ENCODE measurements around the gene DYNC2LI1.

Gene DYNC2LI1

DNA sequence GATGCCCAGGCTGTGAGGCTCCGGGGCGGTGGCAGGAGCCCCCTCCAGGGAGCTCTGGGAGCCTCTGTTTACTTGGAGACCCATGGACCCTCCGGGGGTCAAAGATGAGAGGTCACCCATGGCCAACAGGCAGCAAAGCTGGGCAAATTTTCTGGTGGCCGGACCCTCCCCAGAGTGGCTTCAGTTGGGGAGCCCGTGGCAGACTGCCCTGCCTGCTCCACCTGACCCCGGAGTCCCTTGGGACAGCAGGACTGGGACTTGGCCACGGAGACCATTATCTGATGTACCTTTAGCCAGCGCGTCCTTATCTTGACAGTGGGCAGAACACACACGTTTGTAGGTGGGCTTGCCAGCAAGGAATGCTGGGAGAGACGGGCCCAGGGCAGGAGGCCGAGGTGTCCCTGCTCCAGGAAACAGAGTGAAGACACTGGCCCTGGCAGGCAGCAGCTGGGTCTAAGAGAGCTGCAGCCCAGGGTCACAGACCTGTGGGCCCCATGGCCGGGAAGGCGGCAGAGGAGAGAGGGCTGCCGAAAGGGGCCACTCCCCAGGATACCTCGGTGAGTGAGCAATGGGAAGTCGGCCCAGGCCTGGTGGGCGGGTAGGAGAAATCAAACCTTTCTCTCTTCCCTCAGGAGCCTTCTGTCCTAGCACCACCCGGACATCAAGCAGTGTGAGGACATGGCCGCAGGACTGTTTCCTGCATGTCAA, 64.9 kb downstream of the DYNC2LI1 start, which contains the start of the genes ABCG5 and ABCG8:
TSS of gene ABCG5 (minus strand) at position 280 of the 708 bp plus-strand sequence. CDS start at position 120, 160 bp downstream.
TSS of gene ABCG8 (plus strand) at position 412 of the 708 bp plus-strand sequence. CDS start at position 495, 83 bp downstream.
- peak within 1 kb of the TSS; percentile 42 for H3K27ac Mint-ChIP-seq
- no peaks in the 10 kb centered on the region for H3K36me3 Mint-ChIP-seq
- no peaks in the 10 kb centered on the region for H3K9me3 Mint-ChIP-seq
- no peak within 1 kb of the TSS for H3K4me3 Mint-ChIP-seq
- CTCF ChIA-PET = no interaction called here
- H3K4me1 Mint-ChIP-seq = no peaks in the 10 kb centered on the region
- peaks cover 13% of the 10 kb centered on the region for H3K27me3 Mint-ChIP-seq
- DNase-seq = no peak

DNA sequence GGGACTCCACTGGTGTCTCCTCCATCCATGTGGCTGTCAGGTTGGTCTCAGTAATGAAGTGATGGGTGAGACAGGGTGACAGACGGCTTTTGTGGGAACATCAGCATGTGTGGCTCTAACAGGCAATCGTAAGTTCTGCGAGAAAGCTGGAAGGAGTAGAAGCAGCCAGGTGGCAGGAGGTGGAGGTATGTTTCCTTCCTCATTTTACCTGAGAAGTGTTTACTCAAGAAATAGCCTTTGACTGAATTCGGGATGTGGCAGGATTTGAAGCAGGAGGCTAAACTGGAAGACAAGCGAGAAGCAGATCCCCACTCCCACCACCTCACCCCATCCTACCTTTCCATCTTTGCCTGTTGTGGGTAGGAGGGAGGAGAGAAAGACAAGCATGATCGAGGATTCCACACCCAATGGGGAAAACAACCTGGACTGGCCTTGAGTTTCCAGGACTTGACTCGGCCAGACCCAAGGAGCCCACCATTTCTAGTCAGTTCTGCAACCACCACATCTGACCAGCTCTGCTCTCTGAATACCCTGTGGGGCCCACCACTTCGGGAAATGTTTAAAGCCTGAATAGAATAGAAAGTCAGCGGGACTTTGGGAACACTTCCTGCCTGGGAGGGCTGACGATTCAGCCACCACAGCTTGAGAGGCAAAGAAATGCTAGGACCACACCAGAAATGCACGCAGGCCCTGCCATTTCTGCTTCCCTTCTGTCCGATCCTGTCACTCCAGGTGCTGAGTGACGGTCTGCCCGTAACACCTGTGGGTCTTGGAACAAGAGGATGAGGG, 66.1 kb downstream of the DYNC2LI1 start:
- Mint-ChIP-seq H3K4me1 (no peaks in the 10 kb centered on the region), H3K27me3 (peaks cover 20% of the 10 kb centered on the region)
- DNase-seq = no peak

DNA sequence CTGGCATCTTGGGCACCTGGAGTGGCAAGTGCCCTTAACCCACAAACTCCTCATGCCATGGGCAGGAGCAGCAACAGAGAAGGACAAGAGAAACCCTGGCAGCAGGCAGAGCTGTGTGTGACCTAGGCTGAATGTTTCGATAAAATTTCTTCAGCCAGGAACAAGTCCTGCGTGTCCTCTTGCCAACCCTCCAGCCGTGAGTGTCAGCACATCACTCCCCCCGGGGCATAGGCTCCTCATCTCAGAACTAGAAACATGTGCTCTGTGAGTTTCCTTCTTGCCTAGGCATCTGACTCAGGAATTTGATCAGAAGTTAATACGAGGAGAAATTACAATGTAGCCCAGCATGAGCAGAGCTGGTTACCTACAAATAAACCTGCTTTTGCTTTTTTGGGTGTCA, 67.1 kb downstream of the DYNC2LI1 start:
- Mint-ChIP-seq H3K4me3 (no peak overlapping the region), H3K27ac (no peak overlapping the region), H3K4me1 (no peaks in the 10 kb centered on the region), H3K27me3 (peaks cover 21% of the 10 kb centered on the region), H3K36me3 (no peaks in the 10 kb centered on the region), H3K9me3 (no peaks in the 10 kb centered on the region)
- CTCF ChIA-PET = no interaction called here
- DNase-seq = no peak

More for the DNA sequence above, 66.1 kb downstream of the DYNC2LI1 start:
- H3K27ac Mint-ChIP-seq = peak overlapping the region; percentile 42
- no peaks in the 10 kb centered on the region for H3K9me3 Mint-ChIP-seq
- H3K36me3 Mint-ChIP-seq = no peaks in the 10 kb centered on the region
- CTCF ChIA-PET = no interaction called here
- H3K4me3 Mint-ChIP-seq = no peak overlapping the region

DNA sequence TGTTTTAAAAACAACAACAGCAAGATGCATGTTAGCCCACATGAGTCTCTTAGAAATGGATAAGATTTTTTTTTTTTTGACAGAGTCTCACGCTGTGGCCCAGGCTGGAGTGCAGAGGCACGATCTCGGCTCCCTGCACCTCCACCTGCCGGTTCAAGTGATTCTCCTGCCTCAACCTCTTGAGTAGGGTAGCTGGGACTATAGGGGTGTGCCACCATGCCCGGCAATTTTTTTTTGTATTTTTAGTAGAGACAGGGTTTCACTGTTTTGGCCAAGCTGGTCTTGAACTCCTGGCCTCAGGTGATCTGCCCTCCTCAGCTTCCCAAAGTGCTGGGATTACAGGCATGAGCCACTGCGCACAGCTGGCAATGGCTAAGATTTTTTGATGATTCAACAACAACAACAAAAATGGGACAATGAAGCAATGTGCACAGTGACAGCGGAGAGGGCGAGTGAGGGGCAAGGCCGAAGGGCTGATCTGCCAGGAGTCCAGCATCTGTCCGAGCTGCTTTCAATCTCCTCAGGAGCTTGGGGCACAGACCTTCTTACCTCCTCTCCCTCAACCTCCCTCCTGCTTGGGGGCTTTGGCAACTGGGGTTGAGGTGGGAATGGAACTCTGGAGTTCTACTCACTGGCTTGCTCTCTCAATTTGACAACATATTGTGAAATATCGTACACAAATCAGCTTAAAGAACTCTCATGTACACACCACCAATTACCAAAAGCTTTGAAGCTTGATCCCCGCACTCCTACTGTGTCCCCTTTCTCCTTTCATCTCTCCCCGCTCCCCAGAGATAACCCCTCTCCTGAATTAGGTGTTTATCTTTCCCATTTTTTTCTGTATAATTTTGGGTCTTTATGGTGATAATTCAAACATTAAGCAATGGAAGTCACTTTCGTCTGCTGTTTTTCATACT, 68.4 kb downstream of the DYNC2LI1 start:
- DNase-seq = no peak
- Mint-ChIP-seq H3K4me1 (no peaks in the 10 kb centered on the region), H3K9me3 (no peaks in the 10 kb centered on the region), H3K36me3 (no peaks in the 10 kb centered on the region), H3K27ac (no peak overlapping the region), H3K27me3 (peaks cover 24% of the 10 kb centered on the region), H3K4me3 (no peak overlapping the region)
- CTCF ChIA-PET = no interaction called here

DNA sequence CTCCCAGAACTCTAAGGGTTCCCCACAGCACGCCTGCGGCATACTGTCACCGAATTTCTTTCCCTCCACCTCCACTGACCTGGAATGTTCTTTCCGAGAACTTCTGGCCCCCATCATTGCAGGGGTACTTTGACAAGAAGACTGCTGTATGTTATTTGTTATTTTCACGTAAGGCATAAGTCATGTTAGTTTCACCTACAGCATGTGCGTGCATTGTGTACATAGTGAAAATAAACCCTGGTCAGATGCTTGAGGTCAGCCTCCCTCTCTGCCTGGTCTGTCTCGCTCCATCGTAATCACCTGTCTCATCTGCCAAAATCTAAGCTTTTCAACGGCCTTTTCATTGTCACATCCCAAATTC, 69.0 kb downstream of the DYNC2LI1 start:
- H3K27ac Mint-ChIP-seq = no peak overlapping the region
- H3K27me3 Mint-ChIP-seq = peaks cover 24% of the 10 kb centered on the region
- DNase-seq = no peak
- no peaks in the 10 kb centered on the region for H3K9me3 Mint-ChIP-seq
- H3K4me1 Mint-ChIP-seq = no peaks in the 10 kb centered on the region
- no peak overlapping the region for H3K4me3 Mint-ChIP-seq
- CTCF ChIA-PET = no interaction called here
- no peaks in the 10 kb centered on the region for H3K36me3 Mint-ChIP-seq

DNA sequence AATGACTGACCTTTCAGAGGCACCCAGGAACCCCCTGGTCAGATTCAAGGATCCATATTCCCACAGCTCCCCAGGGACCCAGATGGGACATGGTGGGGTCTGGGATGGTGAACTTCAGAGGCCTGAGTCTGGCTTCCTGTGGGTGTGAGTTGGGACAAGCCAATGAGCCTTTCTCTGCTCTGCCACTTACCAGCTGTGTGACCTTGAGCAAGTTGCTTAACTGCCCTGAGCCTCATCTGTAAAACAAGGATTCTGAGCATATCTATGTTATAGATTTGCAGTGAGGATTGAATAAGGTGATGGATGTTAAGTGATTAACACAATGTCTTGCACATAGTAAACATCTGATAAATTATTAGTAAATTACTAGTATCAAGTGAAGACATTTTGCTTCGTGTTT, 71.3 kb downstream of the DYNC2LI1 start:
- Mint-ChIP-seq H3K4me1 (no peaks in the 10 kb centered on the region), H3K27ac (no peak overlapping the region), H3K4me3 (no peak overlapping the region), H3K36me3 (no peaks in the 10 kb centered on the region), H3K27me3 (peaks cover 23% of the 10 kb centered on the region), H3K9me3 (no peaks in the 10 kb centered on the region)
- DNase-seq = no peak
- CTCF ChIA-PET = no interaction called here

DNA sequence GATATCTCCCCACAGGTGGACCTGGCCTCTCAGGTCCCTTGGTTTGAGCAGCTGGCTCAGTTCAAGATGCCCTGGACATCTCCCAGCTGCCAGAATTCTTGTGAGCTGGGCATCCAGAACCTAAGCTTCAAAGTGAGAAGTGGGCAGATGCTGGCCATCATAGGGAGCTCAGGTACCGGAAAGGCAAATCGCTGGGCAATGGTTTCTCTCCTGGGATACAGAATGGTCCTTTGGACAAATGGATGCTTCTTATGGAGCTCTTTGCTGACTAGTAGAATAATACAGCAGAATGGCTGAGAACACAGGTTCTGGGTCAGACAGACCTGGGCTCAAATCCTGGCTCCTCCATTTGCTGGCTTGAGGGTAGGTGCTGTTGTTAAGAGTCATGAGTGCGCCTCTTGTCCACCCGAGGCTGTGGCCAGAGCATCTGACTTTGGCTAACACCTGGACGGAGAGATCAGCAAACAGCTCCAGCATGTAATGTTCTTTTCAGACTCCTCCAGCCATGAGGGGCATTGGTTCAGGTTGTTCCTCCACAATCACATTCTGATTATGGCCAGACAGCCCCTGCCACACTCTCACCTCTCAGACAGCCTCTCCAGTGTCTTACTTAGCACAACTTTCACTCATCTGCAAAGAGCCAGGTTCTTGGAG, 72.4 kb downstream of the DYNC2LI1 start:
- no peaks in the 10 kb centered on the region for H3K9me3 Mint-ChIP-seq
- H3K4me3 Mint-ChIP-seq = no peak overlapping the region
- H3K36me3 Mint-ChIP-seq = no peaks in the 10 kb centered on the region
- CTCF ChIA-PET = no interaction called here
- no peak overlapping the region for H3K27ac Mint-ChIP-seq
- H3K4me1 Mint-ChIP-seq = no peaks in the 10 kb centered on the region
- DNase-seq = no peak
- peaks cover 15% of the 10 kb centered on the region for H3K27me3 Mint-ChIP-seq

DNA sequence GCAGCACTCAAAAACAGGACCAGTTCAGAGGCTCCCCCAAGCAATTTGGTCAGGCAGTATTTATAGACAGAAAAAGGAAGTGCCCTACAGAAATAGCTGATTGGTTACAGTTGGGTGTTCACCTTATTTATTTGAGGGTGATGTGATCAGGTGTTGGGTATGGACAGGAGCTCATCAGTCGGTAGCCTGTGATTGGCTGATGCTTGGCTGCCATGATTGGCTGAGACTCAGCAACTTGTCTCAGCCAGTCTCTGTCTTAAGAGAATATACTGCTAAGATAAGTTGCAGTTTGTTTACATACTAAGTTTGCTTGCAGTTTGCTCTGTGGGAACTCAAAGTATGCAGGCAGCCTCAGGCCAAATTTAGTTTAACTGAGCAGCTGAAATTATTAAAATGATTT, 74.4 kb downstream of the DYNC2LI1 start:
- Mint-ChIP-seq H3K4me3 (no peak overlapping the region), H3K36me3 (no peaks in the 10 kb centered on the region), H3K4me1 (no peaks in the 10 kb centered on the region), H3K9me3 (no peaks in the 10 kb centered on the region), H3K27me3 (peaks cover 21% of the 10 kb centered on the region), H3K27ac (no peak overlapping the region)
- CTCF ChIA-PET = no interaction called here
- no peak for DNase-seq

DNA sequence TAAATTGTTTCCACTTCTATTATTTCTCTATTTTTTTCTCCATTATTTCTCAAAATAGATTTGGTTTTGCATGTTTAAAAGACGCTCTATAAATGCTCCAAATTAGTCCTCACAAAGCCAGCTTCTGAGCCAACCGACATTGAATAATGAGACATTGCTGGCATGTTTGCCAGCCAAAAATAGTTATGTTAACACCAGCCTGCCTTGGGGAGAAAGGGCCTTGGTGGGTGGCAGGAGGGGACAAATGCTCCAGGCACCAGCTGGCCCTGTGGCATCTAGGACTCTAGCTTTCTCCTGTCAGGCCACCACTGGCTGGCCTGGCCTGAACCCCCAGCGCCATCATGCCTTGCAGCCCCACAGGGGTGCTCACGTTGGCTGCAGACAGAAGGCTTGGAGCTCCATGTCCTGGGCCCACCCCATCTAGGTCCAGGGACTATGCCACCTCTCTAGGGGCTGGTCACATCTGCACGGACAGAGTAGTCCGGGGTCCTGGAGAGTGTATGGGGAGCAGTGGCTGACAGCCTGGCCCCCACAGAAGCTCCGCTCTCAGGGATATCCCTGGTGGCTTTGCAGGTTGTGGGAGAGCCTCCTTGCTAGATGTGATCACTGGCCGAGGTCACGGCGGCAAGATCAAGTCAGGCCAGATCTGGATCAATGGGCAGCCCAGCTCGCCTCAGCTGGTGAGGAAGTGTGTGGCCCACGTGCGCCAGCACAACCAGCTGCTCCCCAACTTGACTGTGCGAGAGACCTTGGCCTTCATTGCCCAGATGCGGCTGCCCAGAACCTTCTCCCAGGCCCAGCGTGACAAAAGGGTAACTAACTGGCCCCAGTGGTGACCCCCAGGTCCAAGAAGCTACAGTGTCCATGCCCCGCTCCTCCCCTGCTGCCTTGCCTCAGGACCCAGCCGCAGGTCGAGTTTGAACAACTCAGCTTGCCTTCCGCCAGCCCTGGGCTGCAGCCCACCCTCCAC, 77.5 kb downstream of the DYNC2LI1 start:
- DNase-seq = no peak
- Mint-ChIP-seq H3K9me3 (no peaks in the 10 kb centered on the region), H3K36me3 (no peaks in the 10 kb centered on the region), H3K4me1 (no peaks in the 10 kb centered on the region), H3K4me3 (no peak overlapping the region), H3K27me3 (peaks cover 33% of the 10 kb centered on the region), H3K27ac (no peak overlapping the region)
- CTCF ChIA-PET = no interaction called here

DNA sequence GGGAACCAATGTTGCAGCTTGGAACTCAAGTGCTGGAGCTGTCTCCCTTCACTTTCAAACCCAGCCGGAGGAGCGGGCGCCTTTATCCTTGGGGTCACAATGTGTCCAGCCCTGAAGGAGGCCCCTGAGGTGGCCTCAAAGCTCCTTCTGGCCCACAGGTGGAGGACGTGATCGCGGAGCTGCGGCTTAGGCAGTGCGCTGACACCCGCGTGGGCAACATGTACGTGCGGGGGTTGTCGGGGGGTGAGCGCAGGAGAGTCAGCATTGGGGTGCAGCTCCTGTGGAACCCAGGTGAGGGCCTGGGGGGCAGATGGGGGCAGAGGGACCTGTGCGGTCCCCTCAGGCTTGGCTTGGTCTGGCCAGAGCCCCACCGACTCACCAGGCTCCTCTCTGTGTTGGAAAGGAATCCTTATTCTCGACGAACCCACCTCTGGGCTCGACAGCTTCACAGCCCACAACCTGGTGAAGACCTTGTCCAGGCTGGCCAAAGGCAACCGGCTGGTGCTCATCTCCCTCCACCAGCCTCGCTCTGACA, 78.4 kb downstream of the DYNC2LI1 start:
- Mint-ChIP-seq H3K36me3 (no peaks in the 10 kb centered on the region), H3K4me3 (no peak overlapping the region), H3K9me3 (no peaks in the 10 kb centered on the region), H3K27ac (no peak overlapping the region), H3K27me3 (peaks cover 39% of the 10 kb centered on the region), H3K4me1 (no peaks in the 10 kb centered on the region)
- CTCF ChIA-PET = no interaction called here
- DNase-seq = no peak

DNA sequence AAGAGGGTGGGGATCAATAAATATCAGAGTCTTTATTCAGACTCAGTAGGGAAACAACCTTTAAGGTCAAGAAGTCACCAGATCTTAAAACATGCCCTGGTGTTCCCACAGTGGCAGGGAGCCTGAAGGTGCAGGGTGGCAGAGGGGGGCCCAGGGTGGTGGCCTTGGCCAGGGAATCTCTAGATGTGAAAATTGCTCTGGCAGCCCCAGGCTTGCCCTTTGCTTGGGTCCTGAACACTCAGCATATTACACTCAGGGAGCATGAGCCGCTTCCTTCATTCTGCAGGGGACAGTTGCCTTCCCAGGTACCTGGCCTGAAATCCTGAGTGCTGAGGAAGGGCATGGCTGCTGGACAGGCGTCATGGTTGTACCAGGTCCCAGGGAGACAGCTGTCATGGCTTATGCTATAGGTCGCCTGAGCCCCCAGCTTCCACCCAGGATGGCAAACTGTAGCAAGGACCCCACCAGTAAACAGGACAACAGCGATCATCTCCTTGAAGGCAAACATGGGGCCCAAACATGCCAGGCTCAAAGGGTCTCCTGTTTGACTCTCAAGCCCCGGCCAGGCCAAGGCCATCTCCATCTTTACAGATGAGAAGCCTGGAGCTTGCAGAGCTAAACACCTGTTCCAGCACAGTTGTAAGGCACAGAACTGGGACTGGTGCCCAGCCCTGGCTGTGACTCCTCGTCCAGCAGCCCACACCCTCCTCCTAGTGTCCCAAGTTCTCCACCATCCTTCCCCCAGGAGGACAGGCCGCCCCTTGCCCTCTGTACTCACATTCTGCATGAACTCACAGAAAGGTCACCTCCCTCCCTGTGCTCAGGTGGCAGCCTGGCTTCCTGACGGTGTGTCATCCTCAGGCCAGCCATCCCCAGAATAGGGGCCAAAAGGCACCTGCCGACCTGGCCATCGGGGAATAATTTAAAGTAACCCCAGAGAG, 79.6 kb downstream of the DYNC2LI1 start:
- Mint-ChIP-seq H3K9me3 (no peaks in the 10 kb centered on the region), H3K36me3 (no peaks in the 10 kb centered on the region), H3K27ac (no peak overlapping the region), H3K4me1 (no peaks in the 10 kb centered on the region), H3K27me3 (peaks cover 45% of the 10 kb centered on the region), H3K4me3 (no peak overlapping the region)
- CTCF ChIA-PET = no interaction called here
- no peak for DNase-seq

DNA sequence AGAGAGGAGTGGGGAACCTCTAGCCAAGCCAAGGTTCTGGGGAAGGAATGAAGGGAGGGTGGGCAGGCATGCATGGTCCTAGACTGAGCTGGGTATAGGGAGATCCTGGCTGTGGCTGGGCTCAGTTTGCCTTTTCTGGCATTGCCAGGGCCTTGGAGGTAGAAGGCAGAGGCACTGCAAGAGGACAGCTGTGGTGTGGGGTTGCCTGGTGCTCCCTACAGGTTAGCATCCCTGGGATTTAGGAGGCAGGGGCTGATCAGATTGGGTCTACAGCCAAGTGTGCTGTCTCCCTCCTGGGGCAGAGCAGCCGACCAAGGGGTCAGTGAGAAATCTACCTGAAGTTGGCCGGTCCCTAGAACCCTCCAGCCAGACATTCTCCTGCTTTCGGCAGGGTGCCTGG, 80.8 kb downstream of the DYNC2LI1 start:
- no peaks in the 10 kb centered on the region for H3K36me3 Mint-ChIP-seq
- CTCF ChIA-PET = no interaction called here
- no peak overlapping the region for H3K27ac Mint-ChIP-seq
- H3K4me1 Mint-ChIP-seq = no peaks in the 10 kb centered on the region
- H3K4me3 Mint-ChIP-seq = no peak overlapping the region
- peaks cover 56% of the 10 kb centered on the region for H3K27me3 Mint-ChIP-seq
- no peaks in the 10 kb centered on the region for H3K9me3 Mint-ChIP-seq
- DNase-seq = no peak
